GM19397 (cell line): ENCODE data around the gene STX12.
A peak's percentile ranks its signal among the peaks of the same experiment; 100 is the strongest.
"Not testable (repeated sequence)": the region's sequence is repeated elsewhere in the genome, so short reads cannot be mapped to it uniquely, and the experiment has no call there.

Experiments used
- ATAC-seq: cut with Tn5 transposase; IDR thresholded peaks from one replicate; pipeline ENCODE4 v1.9.1; 2021; ENCODE audit warnings: mild to moderate bottlenecking, moderate library complexity; ENCODE audit not compliant: unreplicated experiment

STX12 gene

GRCh38 chr1:27864264-27864895 lies 91.4 kb downstream of the STX12 start:
- no peak for ATAC-seq

DNA sequence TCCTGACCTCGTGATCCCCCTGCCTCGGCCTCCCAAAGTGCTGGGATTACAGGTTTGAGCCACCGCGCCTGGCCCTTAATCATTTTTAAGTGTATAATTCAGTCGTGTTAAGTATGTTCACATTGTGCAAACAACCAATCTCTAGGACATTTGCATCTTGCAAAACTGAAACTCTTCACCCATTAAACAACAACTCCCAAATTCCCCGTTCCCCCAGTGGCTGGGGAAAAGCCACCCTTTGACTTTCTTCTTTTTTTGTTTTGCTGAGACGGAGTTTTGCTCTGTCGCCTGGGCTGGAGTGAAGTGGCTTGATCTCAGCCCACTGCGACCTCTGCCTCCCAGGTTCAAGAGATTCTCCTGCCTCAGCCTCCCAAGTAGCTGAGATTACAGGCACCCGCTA lies 92.8 kb downstream of the STX12 start:
- ATAC-seq, result no peak

- ATAC-seq, result no peak
These were observed 95.5 kb downstream of the STX12 start for GRCh38 chr1:27868556-27868931.

DNA sequence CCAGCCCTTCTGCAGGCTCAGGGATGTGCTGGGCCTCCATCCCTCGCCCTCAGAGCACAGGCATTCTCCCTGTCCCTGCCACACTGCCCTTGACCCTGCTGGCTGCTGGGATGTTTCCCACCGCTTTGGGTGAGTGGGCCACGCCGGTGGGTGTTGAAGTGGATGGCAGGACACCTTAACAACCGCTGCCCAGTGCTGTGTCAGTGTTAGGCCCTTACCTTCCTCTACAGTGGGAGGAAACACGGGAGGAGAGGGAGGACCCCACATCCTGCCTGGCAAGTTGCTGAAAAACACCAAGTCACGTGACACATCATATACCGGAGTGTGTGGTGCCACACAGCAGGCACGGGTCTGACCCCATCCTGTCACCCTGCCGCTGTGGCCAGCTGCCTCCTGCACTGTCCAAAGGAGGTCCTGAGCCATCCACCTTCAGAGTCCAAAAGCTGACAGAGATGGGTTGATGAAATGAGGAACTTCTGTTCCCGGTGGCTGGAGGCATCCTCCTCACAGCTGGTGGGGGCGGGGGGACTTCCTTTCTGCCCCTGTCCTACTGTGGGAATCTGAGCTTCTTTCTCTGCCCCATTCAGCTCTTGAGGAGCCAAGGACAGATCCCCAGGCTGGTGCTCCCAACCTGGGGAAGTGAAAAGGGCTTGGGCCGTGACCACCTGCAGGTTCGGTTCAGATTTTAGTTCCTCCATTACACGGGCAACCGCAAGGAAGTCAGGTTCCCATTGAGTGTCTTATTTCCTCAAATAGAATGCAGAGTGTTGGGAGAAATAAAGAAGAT lies 96.1 kb downstream of the STX12 start:
- no peak for ATAC-seq

- no peak for ATAC-seq
These were observed 96.7 kb downstream of the STX12 start for GRCh38 chr1:27869719-27870085.

- not testable (repeated sequence) for ATAC-seq
These were observed 98.1 kb downstream of the STX12 start for GRCh38 chr1:27871076-27871475.

DNA sequence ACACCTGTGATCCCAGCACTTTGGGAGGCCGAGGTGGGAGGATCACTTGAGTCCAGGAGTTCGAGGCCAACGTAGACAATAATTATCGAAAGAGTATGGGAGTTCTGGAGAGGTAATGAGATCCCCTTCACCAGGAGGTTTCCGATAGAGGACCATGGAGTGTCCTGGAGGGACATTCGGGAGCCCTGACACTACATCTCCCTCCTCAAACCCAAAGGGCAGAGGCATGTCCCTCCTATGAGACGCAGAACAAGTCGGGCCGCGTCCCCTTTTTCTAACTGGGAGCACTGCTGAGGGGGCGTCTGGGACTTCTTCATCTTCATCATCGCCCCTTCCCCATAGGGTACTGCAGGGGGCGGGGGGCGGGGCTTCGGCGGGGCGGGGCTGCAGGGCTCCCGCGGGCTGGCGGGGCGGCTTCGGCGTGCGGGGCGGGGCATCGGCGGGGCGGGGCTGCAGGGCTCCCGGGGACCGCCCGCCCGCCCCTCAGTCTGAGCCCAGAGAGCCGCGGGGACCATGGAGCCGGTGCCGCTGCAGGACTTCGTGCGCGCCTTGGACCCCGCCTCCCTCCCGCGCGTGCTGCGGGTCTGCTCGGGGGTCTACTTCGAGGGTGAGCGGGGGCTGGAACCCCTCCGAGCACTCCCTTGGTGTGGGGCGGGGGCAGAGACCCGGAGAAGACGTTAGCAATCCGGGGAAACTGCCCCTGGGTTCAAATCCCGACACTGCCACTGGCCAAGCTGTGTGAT lies 99.2 kb downstream of the STX12 start, which contains the start of gene THEMIS2:
THEMIS2 (plus strand) TSS at position 486 of the 743 bp plus-strand sequence; CDS start at position 514, 28 bp downstream.
- peak; percentile 38 for ATAC-seq

DNA sequence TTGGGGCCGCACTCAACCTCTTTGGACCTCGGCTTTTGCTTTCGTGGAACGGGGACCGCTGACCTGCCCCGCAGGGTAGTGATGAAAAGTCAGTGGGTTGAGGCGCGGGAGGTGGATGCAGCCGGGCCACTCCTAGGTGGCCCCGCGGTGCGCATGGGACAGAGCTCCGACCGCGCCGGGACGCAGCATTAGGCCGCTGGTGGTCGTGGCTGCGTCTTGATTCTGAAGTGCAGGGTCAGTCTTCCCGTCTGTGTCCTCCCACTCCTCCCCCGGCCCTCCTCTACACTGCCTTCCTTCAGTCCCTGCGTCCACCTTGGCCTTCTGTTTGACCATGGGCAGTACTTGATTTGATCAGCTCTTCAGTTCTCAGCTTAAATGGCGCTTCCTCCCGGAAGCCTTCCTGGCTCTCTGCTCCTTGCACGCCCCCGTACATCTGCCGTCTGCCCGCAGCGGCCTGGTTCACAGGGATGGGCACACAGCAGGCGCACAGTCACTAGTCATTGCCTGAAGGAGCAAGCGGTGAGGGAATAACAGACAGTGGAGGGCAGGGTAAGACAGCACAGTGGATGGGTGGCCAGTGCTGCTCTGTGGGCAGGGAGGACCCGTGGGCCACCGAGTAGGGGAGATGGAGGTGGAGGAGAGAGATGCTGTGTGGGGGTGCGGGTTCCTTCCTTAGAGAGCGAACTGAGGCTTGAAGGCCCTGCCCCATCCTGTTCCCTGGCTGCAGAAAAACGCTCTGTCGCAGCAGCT lies 100.0 kb downstream of the STX12 start:
- peak; percentile 15 for ATAC-seq

DNA sequence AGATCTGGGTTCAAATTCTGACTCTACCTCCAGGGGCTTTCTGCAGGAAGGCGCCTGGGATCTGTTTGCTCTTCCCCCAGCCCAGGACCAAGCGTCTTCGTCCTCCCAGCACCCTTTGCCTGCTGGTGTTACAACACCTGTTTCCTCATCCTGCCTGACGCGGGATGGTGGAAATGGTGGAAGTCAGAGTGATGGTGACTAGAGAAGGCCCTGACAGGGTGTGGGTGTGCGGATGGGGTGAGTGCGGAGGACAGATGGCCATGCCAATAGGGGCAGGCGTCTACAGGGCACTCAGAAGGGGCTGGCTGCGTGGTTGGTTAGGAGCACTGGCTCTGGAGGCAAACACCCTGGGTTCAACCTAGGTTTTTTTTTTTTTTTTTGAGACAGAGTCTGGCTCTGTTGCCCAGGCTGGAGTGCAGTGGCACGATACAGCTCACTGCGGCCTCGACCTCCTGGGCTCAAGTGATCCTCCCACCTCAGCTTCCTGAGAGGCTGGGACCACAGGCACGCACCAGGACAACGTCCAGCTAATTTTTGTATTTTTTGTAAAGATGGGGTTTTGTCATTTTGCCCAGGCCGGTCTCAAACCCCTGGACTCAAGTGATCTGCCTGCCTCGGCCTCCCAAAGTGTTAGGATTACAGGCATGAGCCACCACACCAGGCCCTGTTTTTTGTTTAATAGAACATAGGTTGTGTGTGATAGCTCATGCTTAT lies 100.8 kb downstream of the STX12 start:
- no peak for ATAC-seq
